Mesenchymal stem cell (in vitro differentiated cells and primary cell): Measurements from ENCODE around the gene KIF9. TPM values are rescaled to one million over a fixed set of nuclear protein-coding genes. Genes with fewer than 3 reads are reported as not detected.
A peak's percentile ranks its signal among the peaks of the same experiment; 100 is the strongest.

Experiments
- DNase-seq: peaks from one replicate; pipeline ENCODE4 v3.0.0-alpha.2; 2013
- H2AFZ ChIP-seq: one replicate; pipeline ENCODE4 v1.6.1; 2013; ENCODE audit warnings: low read depth, mild to moderate bottlenecking, control low read depth, inconsistent platforms, low read length, moderate library complexity
- H2AK5ac ChIP-seq: 2 replicates; pipeline ENCODE4 v1.6.1; 2013; ENCODE audit warnings: low read length, moderate library complexity, mild to moderate bottlenecking, inconsistent platforms; ENCODE audit not compliant: severe bottlenecking
- H2BK120ac ChIP-seq: one replicate; pipeline ENCODE4 v1.6.1; 2013; ENCODE audit warnings: low read depth, mild to moderate bottlenecking, inconsistent platforms, low read length, moderate library complexity
- H2BK12ac ChIP-seq, 2 experiments: one replicate each; pipeline ENCODE4 v1.6.1; 2013; ENCODE audit warnings: inconsistent platforms in 2 of 2, low read length in 2 of 2, mild to moderate bottlenecking in 2 of 2, moderate library complexity in 2 of 2, control low read depth in 1 of 2
- H2BK15ac ChIP-seq: one replicate; pipeline ENCODE4 v1.6.1; 2013; ENCODE audit warnings: mild to moderate bottlenecking, low read depth, inconsistent platforms; ENCODE audit not compliant: poor library complexity, severe bottlenecking
- H2BK5ac ChIP-seq: 2 replicates; pipeline ENCODE4 v1.6.1; 2013; ENCODE audit warnings: low read depth, mild to moderate bottlenecking, low read length, control low read depth, inconsistent platforms; ENCODE audit not compliant: poor library complexity, severe bottlenecking
- H3K14ac ChIP-seq, 2 experiments: one replicate each; pipeline ENCODE4 v1.6.1; 2013; ENCODE audit warnings: inconsistent platforms in 2 of 2, low read length in 2 of 2, control low read depth in 1 of 2, mild to moderate bottlenecking in 1 of 2, moderate library complexity in 1 of 2
- H3K18ac ChIP-seq, 2 experiments: one replicate each; pipeline ENCODE4 v1.6.1; 2013; ENCODE audit warnings: inconsistent platforms in 2 of 2, low read length in 2 of 2, control low read depth in 1 of 2, low read depth in 1 of 2, mild to moderate bottlenecking in 1 of 2
- H3K23ac ChIP-seq, 2 experiments: one replicate each; pipeline ENCODE4 v1.6.1; 2013; ENCODE audit warnings: inconsistent platforms in 2 of 2, low read length in 2 of 2, mild to moderate bottlenecking in 2 of 2, moderate library complexity in 2 of 2, control low read depth in 1 of 2
- H3K27ac ChIP-seq: 2 replicates; pipeline ENCODE4 v1.5.1; 2013; ENCODE audit warnings: mild to moderate bottlenecking, moderate library complexity, low read length, control low read depth, inconsistent platforms; ENCODE audit not compliant: poor library complexity, severe bottlenecking
- H3K27me3 ChIP-seq, 2 experiments: 2 replicates each; pipeline versions ENCODE4 v1.6.1 to v1.7.0; 2013; ENCODE audit warnings: low read length in 2 of 2, mild to moderate bottlenecking in 2 of 2, moderate library complexity in 2 of 2, control low read depth in 1 of 2, inconsistent platforms in 1 of 2; ENCODE audit not compliant: control insufficient read depth in 1 of 2, insufficient read depth in 1 of 2
- H3K36me3 ChIP-seq, 2 experiments: 2 replicates each; pipeline versions ENCODE4 v1.6.1 to v1.7.0; 2013; ENCODE audit warnings: low read length in 2 of 2, control low read depth in 1 of 2, inconsistent platforms in 1 of 2, low read depth in 1 of 2, mild to moderate bottlenecking in 1 of 2; ENCODE audit not compliant: insufficient read depth in 2 of 2, control insufficient read depth in 1 of 2
- H3K4ac ChIP-seq, 2 experiments: one replicate each; pipeline ENCODE4 v1.6.1; 2013; ENCODE audit warnings: inconsistent platforms in 2 of 2, low read length in 2 of 2, mild to moderate bottlenecking in 2 of 2, moderate library complexity in 2 of 2, control low read depth in 1 of 2, low read depth in 1 of 2
- H3K4me1 ChIP-seq: 2 replicates; pipeline ENCODE4 v1.6.1; 2013; ENCODE audit warnings: low read depth, low read length, control low read depth; ENCODE audit not compliant: control insufficient read depth, insufficient read depth
- H3K4me2 ChIP-seq: 2 replicates; pipeline ENCODE4 v1.6.1; 2013; ENCODE audit warnings: low read length, mild to moderate bottlenecking, inconsistent platforms; ENCODE audit not compliant: poor library complexity, severe bottlenecking
- H3K4me3 ChIP-seq, 2 experiments: 2 replicates each; pipeline versions ENCODE4 v1.5.1 to v1.7.0; 2013; ENCODE audit warnings: low read length in 2 of 2, mild to moderate bottlenecking in 2 of 2, control low read depth in 1 of 2, low read depth in 1 of 2; ENCODE audit not compliant: insufficient read depth in 1 of 2
- H3K79me1 ChIP-seq: replicated peaks from 2 replicates; pipeline ENCODE4 v1.6.1; 2013; ENCODE audit warnings: mild to moderate bottlenecking, control low read depth, low read length, inconsistent platforms; ENCODE audit not compliant: poor library complexity, severe bottlenecking
- H3K9ac ChIP-seq: 2 replicates; pipeline ENCODE4 v1.7.0; 2013; ENCODE audit warnings: mild to moderate bottlenecking, low read length, moderate library complexity
- H3K9me3 ChIP-seq: 2 replicates; pipeline ENCODE4 v1.7.0; 2013; ENCODE audit warnings: mild to moderate bottlenecking, low read length; ENCODE audit not compliant: control insufficient read depth
- H4K8ac ChIP-seq: one replicate; pipeline ENCODE4 v1.6.1; 2013; ENCODE audit warnings: inconsistent platforms, mild to moderate bottlenecking, low read length, moderate library complexity
- H4K91ac ChIP-seq: one replicate; pipeline ENCODE4 v1.6.1; 2013; ENCODE audit warnings: mild to moderate bottlenecking, low read length, inconsistent platforms
- WGBS: methylation state at CpG from one replicate; pipeline ENCODE4 v1.1.7; 2013; ENCODE audit warnings: mixed read lengths; 5-methylcytosine and 5-hydroxymethylcytosine counted together
- polyA plus RNA-seq, 2 experiments: library from polyadenylated mRNA; stranded (reverse); fragments of 200-250 nt; gene quantifications; one replicate each; pipeline ENCODE4 v1.2.3, GENCODE V29; 2013

The KIF9 gene, protein sequence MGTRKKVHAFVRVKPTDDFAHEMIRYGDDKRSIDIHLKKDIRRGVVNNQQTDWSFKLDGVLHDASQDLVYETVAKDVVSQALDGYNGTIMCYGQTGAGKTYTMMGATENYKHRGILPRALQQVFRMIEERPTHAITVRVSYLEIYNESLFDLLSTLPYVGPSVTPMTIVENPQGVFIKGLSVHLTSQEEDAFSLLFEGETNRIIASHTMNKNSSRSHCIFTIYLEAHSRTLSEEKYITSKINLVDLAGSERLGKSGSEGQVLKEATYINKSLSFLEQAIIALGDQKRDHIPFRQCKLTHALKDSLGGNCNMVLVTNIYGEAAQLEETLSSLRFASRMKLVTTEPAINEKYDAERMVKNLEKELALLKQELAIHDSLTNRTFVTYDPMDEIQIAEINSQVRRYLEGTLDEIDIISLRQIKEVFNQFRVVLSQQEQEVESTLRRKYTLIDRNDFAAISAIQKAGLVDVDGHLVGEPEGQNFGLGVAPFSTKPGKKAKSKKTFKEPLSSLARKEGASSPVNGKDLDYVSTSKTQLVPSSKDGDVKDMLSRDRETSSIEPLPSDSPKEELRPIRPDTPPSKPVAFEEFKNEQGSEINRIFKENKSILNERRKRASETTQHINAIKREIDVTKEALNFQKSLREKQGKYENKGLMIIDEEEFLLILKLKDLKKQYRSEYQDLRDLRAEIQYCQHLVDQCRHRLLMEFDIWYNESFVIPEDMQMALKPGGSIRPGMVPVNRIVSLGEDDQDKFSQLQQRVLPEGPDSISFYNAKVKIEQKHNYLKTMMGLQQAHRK
- polyA plus RNA-seq (2013, experiment 1 of 2): 6.5 TPM
- polyA plus RNA-seq (2013, experiment 2 of 2): 6.5 TPM

- H2BK5ac ChIP-seq: peak within 1 kb of the TSS; percentile 83
- H3K4me1 ChIP-seq: peaks cover 16% of the 10 kb centered on the region
- H2BK12ac ChIP-seq: peak within 1 kb of the TSS; percentile 8 to 78
- H3K36me3 ChIP-seq: peaks cover 0 to 9% of the 10 kb centered on the region in 2 experiments
- peak within 1 kb of the TSS; percentile 84 for H2AFZ ChIP-seq
- peak within 1 kb of the TSS; percentile 95 for H3K27ac ChIP-seq
- H3K4me3 ChIP-seq: peak within 1 kb of the TSS; percentile 89 to 99
- no peak within 1 kb of the TSS for H2BK15ac ChIP-seq
- H2AK5ac ChIP-seq: no peak within 1 kb of the TSS
- H3K23ac ChIP-seq: peak within 1 kb of the TSS in 1 of 2 experiments; percentile 10
- H3K4ac ChIP-seq: peak within 1 kb of the TSS; percentile 13 to 91
- peaks cover 27% of the 10 kb centered on the region for H3K79me1 ChIP-seq
- H3K4me2 ChIP-seq: peak within 1 kb of the TSS; percentile 99
- peak within 1 kb of the TSS; percentile 92 for H2BK120ac ChIP-seq
- peak within 1 kb of the TSS; percentile 85 for H3K18ac ChIP-seq
- H3K9ac ChIP-seq: peak within 1 kb of the TSS; percentile 99
- H4K8ac ChIP-seq: peak within 1 kb of the TSS; percentile 96
- peak within 1 kb of the TSS; percentile 96 for H4K91ac ChIP-seq
- peak within 1 kb of the TSS in 1 of 2 experiments; percentile 72 for H3K14ac ChIP-seq
- WGBS: under 1% methylated on average over 82 of the region's 82 CpGs
- DNase-seq: peak; percentile 98
- no peaks in the 10 kb centered on the region for H3K9me3 ChIP-seq
- H3K27me3 ChIP-seq: no peaks in the 10 kb centered on the region
Observed at GRCh38 chr3:47282424-47283192, at the start of gene KIF9, which contains the start of gene KLHL18. TSS of gene KIF9 (minus strand) at chr3:47282799. CDS start at chr3:47277374, 5,425 bp downstream. TSS of gene KLHL18 (plus strand) at chr3:47282944. CDS start at chr3:47282966, 22 bp downstream.

GRCh38 chr3:47324278-47324865 lies 41.8 kb upstream of the KIF9 start:
- Histone ChIP-seq H3K4ac (no peak overlapping the region), H2BK12ac (no peak overlapping the region), H2BK15ac (no peak overlapping the region), H3K27ac (no peak overlapping the region), H3K18ac (no peak overlapping the region), H3K4me2 (no peak overlapping the region), H3K4me3 (no peak overlapping the region), H4K8ac (no peak overlapping the region), H4K91ac (no peak overlapping the region), H3K9me3 (no peaks in the 10 kb centered on the region), H3K79me1 (peaks cover 36% of the 10 kb centered on the region), H3K9ac (peak overlapping the region; percentile 28), H3K27me3 (no peaks in the 10 kb centered on the region), H3K36me3 (peaks cover 42 to 67% of the 10 kb centered on the region in 2 experiments), H2BK120ac (no peak overlapping the region), H2BK5ac (no peak overlapping the region), H2AFZ (no peak overlapping the region), H3K14ac (no peak overlapping the region), H2AK5ac (no peak overlapping the region), H3K23ac (no peak overlapping the region), H3K4me1 (peaks cover 14% of the 10 kb centered on the region)
- DNase-seq: peak; percentile 88
- WGBS: 8% methylated on average over 2 of the region's 2 CpGs

DNA sequence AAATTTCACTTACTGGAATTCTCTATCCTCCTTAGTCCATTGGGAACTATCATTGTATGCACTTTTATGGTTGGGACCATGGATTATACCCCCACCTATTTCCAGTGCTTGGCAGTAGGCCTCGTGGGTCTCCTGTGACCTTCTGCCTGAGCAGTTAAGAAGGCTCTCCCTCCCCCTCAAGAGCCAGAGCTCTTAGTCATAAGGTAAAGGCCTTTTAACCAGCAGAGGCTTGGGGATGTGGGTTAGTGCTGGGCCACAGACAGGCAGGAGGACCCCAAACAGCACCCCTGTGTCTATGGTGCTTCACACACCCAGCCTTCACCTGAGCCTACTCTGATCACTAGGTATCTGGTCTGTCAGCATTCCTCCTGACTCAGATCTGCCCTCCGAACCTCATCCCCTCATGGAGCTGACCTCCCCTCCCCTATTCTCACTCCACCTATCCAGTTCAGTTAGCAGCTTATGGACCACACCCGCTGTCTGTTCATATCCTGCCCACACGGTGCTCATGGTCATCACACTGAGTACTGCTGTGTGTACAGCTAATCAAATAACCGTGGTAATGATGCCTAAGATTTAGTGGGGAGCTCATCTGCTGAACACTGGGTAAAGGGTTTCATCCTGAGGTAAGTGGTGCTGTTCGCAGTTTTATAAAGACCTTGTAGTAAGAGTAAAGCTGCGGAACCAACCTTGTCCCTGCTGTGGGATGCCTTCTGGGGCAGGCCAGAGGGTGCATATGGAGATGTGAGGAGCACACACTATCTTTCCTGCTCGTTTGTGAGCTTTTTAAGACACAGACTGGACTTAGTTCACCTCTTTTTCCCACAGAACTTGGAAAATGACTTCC lies 41.1 kb upstream of the KIF9 start:
- no peaks in the 10 kb centered on the region for H3K9me3 ChIP-seq
- peak overlapping the region; percentile 28 for H3K9ac ChIP-seq
- H4K8ac ChIP-seq: no peak overlapping the region
- peak overlapping the region; percentile 12 for H2BK5ac ChIP-seq
- H3K79me1 ChIP-seq: peaks cover 37% of the 10 kb centered on the region
- peaks cover 17% of the 10 kb centered on the region for H3K4me1 ChIP-seq
- H2BK12ac ChIP-seq: no peak overlapping the region
- H3K14ac ChIP-seq: no peak overlapping the region
- peak overlapping the region; percentile 1 for H4K91ac ChIP-seq
- DNase-seq: no peak
- H3K36me3 ChIP-seq: peaks cover 39 to 65% of the 10 kb centered on the region in 2 experiments
- no peak overlapping the region for H3K4me2 ChIP-seq
- peak overlapping the region; percentile 64 for H2AK5ac ChIP-seq
- H2BK15ac ChIP-seq: no peak overlapping the region
- no peaks in the 10 kb centered on the region for H3K27me3 ChIP-seq
- H2BK120ac ChIP-seq: no peak overlapping the region
- WGBS: 73% methylated on average over 7 of the region's 8 CpGs
- H3K23ac ChIP-seq: peak overlapping the region in 1 of 2 experiments; percentile 3
- no peak overlapping the region for H3K4ac ChIP-seq
- no peak overlapping the region for H3K4me3 ChIP-seq
- H2AFZ ChIP-seq: no peak overlapping the region
- H3K18ac ChIP-seq: no peak overlapping the region
- H3K27ac ChIP-seq: peak overlapping the region; percentile 47
